Measurements from ENCODE around the gene SYT5. TPM values are rescaled to one million over a fixed set of nuclear protein-coding genes. Genes with fewer than 3 reads are reported as not detected.
A peak's percentile ranks its signal among the peaks of the same experiment; 100 is the strongest.

Gene SYT5
- total and polyA plus RNA-seq, 2 of the 13 experiments (the other 11 are each of a cell fraction or from before 2014, with no cell fraction given) = not detected

- TF ChIP-seq ZNF354B (CRISPR knock-in tag; IDR thresholded peaks at IDR 0.05) (no peak), NPAS2 (CRISPR knock-in tag; IDR thresholded peaks at IDR 0.05; ENCODE audit: borderline replicate concordance) (no peak), HDAC1 (CRISPR knock-in tag; IDR thresholded peaks at IDR 0.05) (peak; percentile 16; the same call in 1 of the 2 replicates), HES4 (CRISPR knock-in tag; IDR thresholded peaks at IDR 0.05; ENCODE audit: borderline replicate concordance) (0 out of 2 replicates have a peak, but pooled peaks have one; percentile 30), LCORL (IDR thresholded peaks at IDR 0.05) (no peak), LCORL (CRISPR knock-in tag; IDR thresholded peaks at IDR 0.05) (peak; percentile 9; the same call in 1 of the 2 replicates), ZNF670 (CRISPR knock-in tag; IDR thresholded peaks at IDR 0.05; ENCODE audit: borderline replicate concordance) (0 out of 2 replicates have a peak, but pooled peaks have one; percentile 2), AHR (CRISPR knock-in tag; IDR thresholded peaks at IDR 0.05) (peak; percentile 67; the same call in 1 of the 2 replicates), ARID3A (IDR thresholded peaks at IDR 0.05; ENCODE audit: low read depth, low read length) (peak; percentile 70; the same call in 1 of the 2 replicates), SYNCRIP (IDR thresholded peaks at IDR 0.05; ENCODE audit: insufficient read depth, low read depth, low read length) (no peak), ZNF337 (CRISPR knock-in tag; IDR thresholded peaks at IDR 0.05; ENCODE audit: borderline replicate concordance, low read depth) (peak; percentile 68; the same call in 1 of the 2 replicates), ARNT2 (CRISPR knock-in tag; IDR thresholded peaks at IDR 0.05; ENCODE audit: low read depth) (peak; percentile 75; the same call in 1 of the 2 replicates), ZNF503 (CRISPR knock-in tag; IDR thresholded peaks at IDR 0.05) (peak; percentile 33; the same call in 1 of the 2 replicates), NFKB2 (CRISPR knock-in tag; IDR thresholded peaks at IDR 0.05; ENCODE audit: borderline replicate concordance) (no peak; the same call in none of the 2 replicates), HMG20A (CRISPR knock-in tag; IDR thresholded peaks at IDR 0.05; ENCODE audit: borderline replicate concordance) (peak; percentile 45; the same call in 1 of the 2 replicates), MBNL3 (CRISPR knock-in tag; conservative IDR thresholded peaks at IDR 0.05) (no peak), ZNF607 (CRISPR knock-in tag; IDR thresholded peaks at IDR 0.05; ENCODE audit: borderline replicate concordance) (peak; percentile 78)
- TF ChIP-seq, protein P1, sequence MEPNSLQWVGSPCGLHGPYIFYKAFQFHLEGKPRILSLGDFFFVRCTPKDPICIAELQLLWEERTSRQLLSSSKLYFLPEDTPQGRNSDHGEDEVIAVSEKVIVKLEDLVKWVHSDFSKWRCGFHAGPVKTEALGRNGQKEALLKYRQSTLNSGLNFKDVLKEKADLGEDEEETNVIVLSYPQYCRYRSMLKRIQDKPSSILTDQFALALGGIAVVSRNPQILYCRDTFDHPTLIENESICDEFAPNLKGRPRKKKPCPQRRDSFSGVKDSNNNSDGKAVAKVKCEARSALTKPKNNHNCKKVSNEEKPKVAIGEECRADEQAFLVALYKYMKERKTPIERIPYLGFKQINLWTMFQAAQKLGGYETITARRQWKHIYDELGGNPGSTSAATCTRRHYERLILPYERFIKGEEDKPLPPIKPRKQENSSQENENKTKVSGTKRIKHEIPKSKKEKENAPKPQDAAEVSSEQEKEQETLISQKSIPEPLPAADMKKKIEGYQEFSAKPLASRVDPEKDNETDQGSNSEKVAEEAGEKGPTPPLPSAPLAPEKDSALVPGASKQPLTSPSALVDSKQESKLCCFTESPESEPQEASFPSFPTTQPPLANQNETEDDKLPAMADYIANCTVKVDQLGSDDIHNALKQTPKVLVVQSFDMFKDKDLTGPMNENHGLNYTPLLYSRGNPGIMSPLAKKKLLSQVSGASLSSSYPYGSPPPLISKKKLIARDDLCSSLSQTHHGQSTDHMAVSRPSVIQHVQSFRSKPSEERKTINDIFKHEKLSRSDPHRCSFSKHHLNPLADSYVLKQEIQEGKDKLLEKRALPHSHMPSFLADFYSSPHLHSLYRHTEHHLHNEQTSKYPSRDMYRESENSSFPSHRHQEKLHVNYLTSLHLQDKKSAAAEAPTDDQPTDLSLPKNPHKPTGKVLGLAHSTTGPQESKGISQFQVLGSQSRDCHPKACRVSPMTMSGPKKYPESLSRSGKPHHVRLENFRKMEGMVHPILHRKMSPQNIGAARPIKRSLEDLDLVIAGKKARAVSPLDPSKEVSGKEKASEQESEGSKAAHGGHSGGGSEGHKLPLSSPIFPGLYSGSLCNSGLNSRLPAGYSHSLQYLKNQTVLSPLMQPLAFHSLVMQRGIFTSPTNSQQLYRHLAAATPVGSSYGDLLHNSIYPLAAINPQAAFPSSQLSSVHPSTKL (CRISPR knock-in tag; IDR thresholded peaks at IDR 0.05) = peak; percentile 59; the same call in 1 of the 2 replicates
- TF ChIP-seq, protein P2, sequence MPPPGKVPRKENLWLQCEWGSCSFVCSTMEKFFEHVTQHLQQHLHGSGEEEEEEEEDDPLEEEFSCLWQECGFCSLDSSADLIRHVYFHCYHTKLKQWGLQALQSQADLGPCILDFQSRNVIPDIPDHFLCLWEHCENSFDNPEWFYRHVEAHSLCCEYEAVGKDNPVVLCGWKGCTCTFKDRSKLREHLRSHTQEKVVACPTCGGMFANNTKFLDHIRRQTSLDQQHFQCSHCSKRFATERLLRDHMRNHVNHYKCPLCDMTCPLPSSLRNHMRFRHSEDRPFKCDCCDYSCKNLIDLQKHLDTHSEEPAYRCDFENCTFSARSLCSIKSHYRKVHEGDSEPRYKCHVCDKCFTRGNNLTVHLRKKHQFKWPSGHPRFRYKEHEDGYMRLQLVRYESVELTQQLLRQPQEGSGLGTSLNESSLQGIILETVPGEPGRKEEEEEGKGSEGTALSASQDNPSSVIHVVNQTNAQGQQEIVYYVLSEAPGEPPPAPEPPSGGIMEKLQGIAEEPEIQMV (CRISPR knock-in tag; IDR thresholded peaks at IDR 0.05; ENCODE audit: low read depth) = peak; percentile 25; the same call in 1 of the 2 replicates
These were observed 29.8 kb upstream of the SYT5 start (continued) for GRCh38 chr19:55209693-55210472.
